ENCODE measurements around the gene ENPP6. TPM values are rescaled to one million over a fixed set of nuclear protein-coding genes. Genes with fewer than 3 reads are reported as not detected.

The ENPP6 gene
- total RNA-seq, 2 experiments from 2014 or later: not detected

DNA sequence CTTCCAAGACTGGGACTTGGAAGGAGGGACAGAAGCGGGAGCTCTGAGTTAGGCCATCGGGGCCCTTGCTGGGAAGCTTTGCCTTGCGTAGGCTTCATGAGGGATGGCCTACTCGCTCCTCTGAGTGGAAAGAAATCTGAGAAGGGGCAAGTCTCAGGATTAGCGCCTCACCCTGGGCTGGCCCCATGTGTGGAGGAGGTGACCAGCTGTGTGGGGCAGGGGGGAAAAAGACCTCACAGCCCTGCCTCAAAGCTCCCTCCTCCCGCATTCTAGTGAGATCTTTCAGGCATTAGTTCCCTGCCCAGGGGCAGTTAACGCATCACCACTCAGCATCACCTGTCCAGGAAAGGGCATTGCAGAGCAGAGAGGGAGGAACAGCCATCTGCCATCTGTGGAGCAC is 156.1 kb downstream of the ENPP6 start:
- POLR2A ChIA-PET: interaction anchor here (0.6 kb wide), 1 partner anchor 203 kb away, joined by 3 read pairs; no protein-coding TSS in a partner anchor
- no TSS peak for BruUV-seq (replicated peaks)
- no peak for TF ChIP-seq EZH2phosphoT487 (IDR thresholded peaks at IDR 0.05; ENCODE audit: borderline replicate concordance, low read depth, low read length)
- TF ChIP-seq, protein P1, sequence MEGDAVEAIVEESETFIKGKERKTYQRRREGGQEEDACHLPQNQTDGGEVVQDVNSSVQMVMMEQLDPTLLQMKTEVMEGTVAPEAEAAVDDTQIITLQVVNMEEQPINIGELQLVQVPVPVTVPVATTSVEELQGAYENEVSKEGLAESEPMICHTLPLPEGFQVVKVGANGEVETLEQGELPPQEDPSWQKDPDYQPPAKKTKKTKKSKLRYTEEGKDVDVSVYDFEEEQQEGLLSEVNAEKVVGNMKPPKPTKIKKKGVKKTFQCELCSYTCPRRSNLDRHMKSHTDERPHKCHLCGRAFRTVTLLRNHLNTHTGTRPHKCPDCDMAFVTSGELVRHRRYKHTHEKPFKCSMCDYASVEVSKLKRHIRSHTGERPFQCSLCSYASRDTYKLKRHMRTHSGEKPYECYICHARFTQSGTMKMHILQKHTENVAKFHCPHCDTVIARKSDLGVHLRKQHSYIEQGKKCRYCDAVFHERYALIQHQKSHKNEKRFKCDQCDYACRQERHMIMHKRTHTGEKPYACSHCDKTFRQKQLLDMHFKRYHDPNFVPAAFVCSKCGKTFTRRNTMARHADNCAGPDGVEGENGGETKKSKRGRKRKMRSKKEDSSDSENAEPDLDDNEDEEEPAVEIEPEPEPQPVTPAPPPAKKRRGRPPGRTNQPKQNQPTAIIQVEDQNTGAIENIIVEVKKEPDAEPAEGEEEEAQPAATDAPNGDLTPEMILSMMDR (conservative IDR thresholded peaks at IDR 0.05; ENCODE audit: low read length): no peak

DNA sequence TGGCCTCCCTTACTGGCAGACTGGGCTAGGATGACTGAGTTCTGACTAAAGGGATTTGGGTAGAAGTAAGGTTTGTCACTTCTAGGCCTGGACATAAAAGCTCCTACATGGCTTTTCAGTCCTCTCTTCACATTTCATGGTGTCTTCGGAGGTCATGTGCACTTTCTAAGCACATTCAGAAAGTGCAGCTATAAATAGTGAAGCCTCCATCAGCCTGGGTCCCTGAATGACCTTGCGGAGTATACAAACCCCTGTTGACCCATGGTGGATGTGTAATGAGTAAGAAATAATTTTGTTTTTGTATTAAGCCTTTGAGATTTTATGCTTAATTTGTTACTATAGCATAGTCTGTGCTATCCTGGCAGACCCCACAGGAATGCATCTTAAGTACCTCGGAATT is 158.6 kb downstream of the ENPP6 start:
- no peaks in the 10 kb centered on the region for H4K20me1 ChIP-seq (ENCODE audit: insufficient read depth, low read length)
- POLR2A ChIA-PET: no interaction called here
- no TSS peak for BruUV-seq (replicated peaks)
- TF ChIP-seq, protein P1 (conservative IDR thresholded peaks at IDR 0.05; ENCODE audit: low read length): no peak
- TF ChIP-seq EZH2phosphoT487 (IDR thresholded peaks at IDR 0.05; ENCODE audit: borderline replicate concordance, low read depth, low read length): no peak
- no peak for DNase-seq (ENCODE audit: low spot score)
- CTCF ChIA-PET (ENCODE audit: unreplicated experiment): no interaction called here
- no peaks in the 10 kb centered on the region for H3K9me2 ChIP-seq (ENCODE audit: insufficient read depth, low read length)
- intact Hi-C loops (cut with micrococcal nuclease; ENCODE audit: unreplicated experiment): no loop called here
- no peak overlapping the region for H3K4me2 ChIP-seq (ENCODE audit: low read length)
- no peaks in the 10 kb centered on the region for H3K9me3 ChIP-seq (ENCODE audit: low read length)
- H3K27ac ChIP-seq (ENCODE audit: low read depth, low read length, poor library complexity, severe bottlenecking): no peak overlapping the region
- H3K4me1 ChIP-seq (ENCODE audit: insufficient read depth, low read length, poor library complexity, severe bottlenecking): no peaks in the 10 kb centered on the region
- H3K36me3 ChIP-seq (ENCODE audit: insufficient read depth, low read length): no peaks in the 10 kb centered on the region
- no peaks in the 10 kb centered on the region for H3K79me2 ChIP-seq (ENCODE audit: insufficient read depth, low read depth, low read length)
- no peak overlapping the region for H2AFZ ChIP-seq (ENCODE audit: low read length)
- no peak overlapping the region for H3K4me3 ChIP-seq (ENCODE audit: low read depth, low read length, poor library complexity, severe bottlenecking)

More for the DNA sequence above, 156.1 kb downstream of the ENPP6 start:
- no peak overlapping the region for H3K27ac ChIP-seq (ENCODE audit: low read depth, low read length, poor library complexity, severe bottlenecking)
- CTCF ChIA-PET (ENCODE audit: unreplicated experiment): no interaction called here
- H2AFZ ChIP-seq (ENCODE audit: low read length): no peak overlapping the region
- no peak overlapping the region for H3K4me3 ChIP-seq (ENCODE audit: low read depth, low read length, poor library complexity, severe bottlenecking)
- DNase-seq (ENCODE audit: low spot score): no peak
- H3K79me2 ChIP-seq (ENCODE audit: insufficient read depth, low read depth, low read length): no peaks in the 10 kb centered on the region
- no peaks in the 10 kb centered on the region for H3K36me3 ChIP-seq (ENCODE audit: insufficient read depth, low read length)
- no peaks in the 10 kb centered on the region for H4K20me1 ChIP-seq (ENCODE audit: insufficient read depth, low read length)
- no peaks in the 10 kb centered on the region for H3K4me1 ChIP-seq (ENCODE audit: insufficient read depth, low read length, poor library complexity, severe bottlenecking)
- intact Hi-C loops (cut with micrococcal nuclease; ENCODE audit: unreplicated experiment): no loop called here
- no peaks in the 10 kb centered on the region for H3K9me3 ChIP-seq (ENCODE audit: low read length)
- no peak overlapping the region for H3K4me2 ChIP-seq (ENCODE audit: low read length)
- H3K9me2 ChIP-seq (ENCODE audit: insufficient read depth, low read length): no peaks in the 10 kb centered on the region

DNA sequence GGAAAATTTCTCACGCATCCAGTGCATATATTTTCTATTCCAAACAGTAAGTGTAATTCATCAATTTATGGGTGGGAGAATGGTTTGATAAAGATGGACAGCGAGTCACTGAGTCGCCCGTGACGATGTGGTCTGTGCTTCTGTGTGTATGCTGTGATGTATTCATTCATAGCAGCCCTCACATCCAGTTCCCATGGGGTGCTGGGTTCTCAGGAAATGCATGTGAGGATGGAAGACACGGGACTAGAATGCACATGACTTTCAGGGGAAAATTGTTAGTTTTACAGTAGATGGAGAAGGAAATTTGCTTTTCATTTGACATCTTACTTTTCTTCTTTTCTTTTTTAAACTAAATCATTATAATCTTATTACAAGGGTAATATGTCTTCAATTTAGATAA is 159.6 kb downstream of the ENPP6 start:
- intact Hi-C loops (cut with micrococcal nuclease; ENCODE audit: unreplicated experiment): no loop called here
- Histone ChIP-seq H3K36me3 (ENCODE audit: insufficient read depth, low read length) (no peaks in the 10 kb centered on the region), H3K4me3 (ENCODE audit: low read depth, low read length, poor library complexity, severe bottlenecking) (no peak overlapping the region), H3K9me3 (ENCODE audit: low read length) (no peaks in the 10 kb centered on the region), H4K20me1 (ENCODE audit: insufficient read depth, low read length) (no peaks in the 10 kb centered on the region), H2AFZ (ENCODE audit: low read length) (no peak overlapping the region), H3K79me2 (ENCODE audit: insufficient read depth, low read depth, low read length) (no peaks in the 10 kb centered on the region), H3K4me2 (ENCODE audit: low read length) (no peak overlapping the region), H3K9me2 (ENCODE audit: insufficient read depth, low read length) (no peaks in the 10 kb centered on the region), H3K27ac (ENCODE audit: low read depth, low read length, poor library complexity, severe bottlenecking) (no peak overlapping the region), H3K4me1 (ENCODE audit: insufficient read depth, low read length, poor library complexity, severe bottlenecking) (no peaks in the 10 kb centered on the region)
- no TSS peak for BruUV-seq (replicated peaks)
- TF ChIP-seq, protein P1 (conservative IDR thresholded peaks at IDR 0.05; ENCODE audit: low read length): no peak
- TF ChIP-seq EZH2phosphoT487 (IDR thresholded peaks at IDR 0.05; ENCODE audit: borderline replicate concordance, low read depth, low read length): no peak
- POLR2A ChIA-PET: no interaction called here
- DNase-seq (ENCODE audit: low spot score): no peak
- CTCF ChIA-PET (ENCODE audit: unreplicated experiment): no interaction called here

All from OCI-LY7 (cell line).